ENCODE measurements around the gene FGD4. TPM values are rescaled to one million over a fixed set of nuclear protein-coding genes. Genes with fewer than 3 reads are reported as not detected.

The FGD4 gene
- total RNA-seq, 1 experiment from 2014 or later: 54.3 TPM

DNA sequence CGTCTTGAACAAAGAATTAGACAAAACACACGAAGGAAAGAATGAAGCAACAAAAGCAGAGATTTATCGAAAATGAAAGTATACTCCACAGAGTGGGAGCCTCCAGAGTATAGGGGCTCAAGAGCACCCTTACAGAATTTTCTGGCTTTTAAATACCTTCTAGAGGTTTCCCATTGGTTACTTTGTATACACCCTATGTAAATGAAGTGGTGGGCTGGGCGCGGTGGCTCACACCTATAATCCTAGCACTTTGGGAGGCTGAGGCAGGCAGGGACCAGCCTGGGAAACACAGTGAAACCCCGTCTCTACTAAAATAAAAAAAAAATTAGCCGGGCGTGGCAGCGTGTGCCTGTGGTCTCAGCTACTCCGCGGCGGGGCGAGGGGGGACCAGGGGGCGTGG lies 266.7 kb downstream of the FGD4 start:
- Histone ChIP-seq H4K8ac (replicated peaks; ENCODE audit: insufficient read length, low read depth, low read length) (no peak overlapping the region), H3K18ac (ENCODE audit: insufficient read length, low read depth, low read length) (no peak overlapping the region), H4K20me1 (ENCODE audit: control insufficient read depth, insufficient read depth, insufficient read length) (no peaks in the 10 kb centered on the region), H2BK20ac (ENCODE audit: low read depth, low read length, poor library complexity, severe bottlenecking) (no peak overlapping the region), H3K9me3 (ENCODE audit: control insufficient read depth, low read depth, low read length) (no peaks in the 10 kb centered on the region), H4K5ac (ENCODE audit: insufficient read length, low read depth, low read length) (no peak overlapping the region), H2BK12ac (ENCODE audit: insufficient read length, low read depth, low read length) (no peak overlapping the region), H4K91ac (ENCODE audit: insufficient read length, low read depth, low read length) (no peak overlapping the region), H3K23ac (ENCODE audit: insufficient read length, low read depth, low read length) (no peak overlapping the region), H3K79me1 (ENCODE audit: insufficient read depth, low read depth, low read length, poor library complexity, severe bottlenecking) (no peaks in the 10 kb centered on the region), H2AK5ac (ENCODE audit: insufficient read length, low read length) (no peak overlapping the region), H3T11ph (ENCODE audit: low read length) (no peak overlapping the region), H3K9ac (ENCODE audit: extremely low read depth, insufficient read length, low read length) (no peak overlapping the region), H2BK5ac (ENCODE audit: insufficient read length, low read length) (no peak overlapping the region), H3K4me2 (ENCODE audit: insufficient read depth, insufficient read length, low read length) (no peak overlapping the region), H2AFZ (ENCODE audit: low read length) (no peak overlapping the region), H3K27me3 (ENCODE audit: insufficient read depth, low read length) (no peaks in the 10 kb centered on the region), H2BK120ac (ENCODE audit: low read depth, low read length, poor library complexity, severe bottlenecking) (no peak overlapping the region), H2BK15ac (ENCODE audit: low read depth, low read length) (no peak overlapping the region), H3K79me2 (ENCODE audit: insufficient read depth, low read length) (no peaks in the 10 kb centered on the region), H3K27ac (ENCODE audit: insufficient read length, low read depth, low read length) (no peak overlapping the region), H3K23me2 (ENCODE audit: insufficient read length, low read depth, low read length, poor library complexity, severe bottlenecking) (no peaks in the 10 kb centered on the region), H3K4ac (ENCODE audit: low read depth, low read length) (no peak overlapping the region), H3K4me1 (ENCODE audit: insufficient read depth, low read length) (no peaks in the 10 kb centered on the region), H3K56ac (ENCODE audit: insufficient read length, low read depth, low read length) (no peak overlapping the region), H3K14ac (ENCODE audit: insufficient read depth, low read length) (no peak overlapping the region)
- Mint-ChIP-seq H3K9me3 (peaks cover 13 to 17% of the 10 kb centered on the region in 2 experiments), H3K4me3 (no peak overlapping the region), H3K27me3 (ENCODE audit: low read depth) (no peaks in the 10 kb centered on the region), H3K36me3 (ENCODE audit: insufficient read depth in 1 of 3, low read depth in 3 of 3) (peaks cover 0 to 15% (median 3%) of the 10 kb centered on the region in 3 experiments; a peak in 3 of 7 replicates), H3K4me1 (peaks cover 5 to 7% of the 10 kb centered on the region in 2 experiments; a peak in 3 of 4 replicates), H3K27ac (no peak overlapping the region)
- DNase-seq: no peak
- TF ChIP-seq CTCF (conservative IDR thresholded peaks at IDR 0.05): no peak
- no CpG with 5 or more reads among the region's 14 CpGs for WGBS (ENCODE audit: extremely low coverage, insufficient read length, low lambda C conversion rate)
